K562 (cell line): ENCODE results near the gene GLI1. TPM values are rescaled to one million over a fixed set of nuclear protein-coding genes. Genes with fewer than 3 reads are reported as not detected.

Experiments used
- ATAC-seq: fragments of 200-7000 bp; cut with Tn5 transposase; 3 replicates; pipeline ENCODE4 v1.9.1; 2020; ENCODE audit warnings: moderate library complexity
- BruUV-seq: library from RNA; stranded (reverse); fragments of 400-500 nt; replicated peaks from 2 replicates; lab custom pipeline; 2021; lab: Mats Ljungman, UMichigan
- CTCF ChIA-PET: fragments of 300-600 bp; formaldehyde crosslinking; extraction: SDS; loops from one replicate; lab custom pipeline; 2021; ENCODE audit warnings: low intra/inter-chr PET ratio; lab: Yijun Ruan, JAX
- POLR2A ChIA-PET: fragments of 300-600, 350-650 bp; sonication (Branson Sonifier 250); formaldehyde crosslinking; extraction: SDS; loops from one replicate; lab custom pipeline; 2021; ENCODE audit warnings: antibody characterized with exemption, inconsistent platforms; lab: Yijun Ruan, JAX
- DNase-seq, 4 experiments: peaks; one replicate each; pipeline versions ENCODE4 v3.0.0 to v3.0.0-alpha.2; 2011 to 2018; ENCODE audit warnings: low spot score in 3 of 4, mixed read lengths in 3 of 4; ENCODE audit errors: extremely low read depth in 1 of 4
- FAIRE-seq: peaks from 2 replicates; lab custom pipeline; 2011; peaks lifted over from hg19 to GRCh38; lab: Jason Lieb, UNC
- H2AFZ ChIP-seq: 2 replicates; pipeline ENCODE4 v1.6.0; 2011; ENCODE audit warnings: low read depth, low read length, control low read depth, inconsistent platforms
- H3K27ac ChIP-seq: fragments of 200-600 bp; 3 replicates; pipeline ENCODE4 v1.8.0; 2011; ENCODE audit warnings: low read depth, mild to moderate bottlenecking, control low read depth, inconsistent platforms, low read length, moderate library complexity, mixed read lengths; ENCODE audit errors: extremely low read depth
- H3K27me3 ChIP-seq, 2 experiments: fragments of 300-600 bp in 1 of 2; 2 replicates in 1 of 2; 3 replicates in 1 of 2; pipeline versions ENCODE4 v1.6.0 to v1.8.0; 2011; ENCODE audit warnings: inconsistent platforms in 2 of 2, low read length in 2 of 2, mild to moderate bottlenecking in 1 of 2, mixed read lengths in 1 of 2, moderate library complexity in 1 of 2; ENCODE audit not compliant: control insufficient read depth in 2 of 2, insufficient read depth in 2 of 2
- H3K36me3 ChIP-seq: fragments of 300-600 bp; 3 replicates; pipeline ENCODE4 v1.8.0; 2011; ENCODE audit warnings: mild to moderate bottlenecking, low read length, inconsistent platforms; ENCODE audit not compliant: control insufficient read depth, insufficient read depth
- H3K4me1 ChIP-seq, 2 experiments: fragments of 200-600 bp in 1 of 2; replicated peaks in 1 of 2; 2 replicates in 1 of 2; 3 replicates in 1 of 2; pipeline versions ENCODE4 v1.5.1 to v1.8.0; 2011; ENCODE audit warnings: inconsistent platforms in 2 of 2, low read length in 2 of 2, mild to moderate bottlenecking in 1 of 2, mixed read lengths in 1 of 2, moderate library complexity in 1 of 2; ENCODE audit not compliant: control insufficient read depth in 2 of 2, insufficient read depth in 2 of 2
- H3K4me2 ChIP-seq: 2 replicates; pipeline ENCODE4 v1.6.1; 2011; ENCODE audit warnings: low read length, control low read depth, inconsistent platforms, mixed read lengths; ENCODE audit not compliant: insufficient read depth
- H3K4me3 ChIP-seq: fragments of 200-600 bp; sonication (generic), shearing (Covaris generic); 2 replicates; pipeline ENCODE4 v1.5.1; 2016; ENCODE audit warnings: control low read depth, inconsistent platforms
- H3K79me2 ChIP-seq: fragments of 200-600 bp; 3 replicates; pipeline ENCODE4 v1.8.0; 2011; ENCODE audit warnings: low read length, inconsistent platforms; ENCODE audit not compliant: control insufficient read depth, insufficient read depth
- H3K9ac ChIP-seq, 2 experiments: 2 replicates each; pipeline versions ENCODE4 v1.6.0 to v1.6.1; 2011; ENCODE audit warnings: low read depth in 2 of 2, low read length in 2 of 2, control low read depth in 1 of 2, inconsistent platforms in 1 of 2, mild to moderate bottlenecking in 1 of 2, mixed read lengths in 1 of 2; ENCODE audit not compliant: insufficient read depth in 1 of 2
- H3K9me1 ChIP-seq: one replicate; pipeline ENCODE4 v1.6.0; 2011; ENCODE audit warnings: inconsistent platforms, mild to moderate bottlenecking, low read length, moderate library complexity; ENCODE audit not compliant: control insufficient read depth, insufficient read depth
- H3K9me3 ChIP-seq: replicated peaks from 2 replicates; pipeline ENCODE4 v1.5.1; 2011; ENCODE audit warnings: low read depth, low read length, inconsistent platforms; ENCODE audit not compliant: control insufficient read depth, insufficient read depth
- H4K20me1 ChIP-seq: replicated peaks from 2 replicates; pipeline ENCODE4 v1.6.1; 2011; ENCODE audit warnings: low read length, inconsistent platforms, mixed read lengths; ENCODE audit not compliant: control insufficient read depth, insufficient read depth
- GABPB2 ChIP-seq: fragments of 250-450 bp; sonication (Bioruptor Pico); conservative IDR thresholded peaks from 2 replicates; pipeline ENCODE4 v1.5.1; 2021; ENCODE audit warnings: mild to moderate bottlenecking
- KLF1 ChIP-seq: fragments of 450-650 bp; IDR thresholded peaks from 2 replicates; pipeline ENCODE4 v1.6.1; 2016; ENCODE audit warnings: missing genetic modification characterization, missing compliant biosample characterization
- KLF6 ChIP-seq: fragments of 250-450 bp; sonication (Bioruptor Pico); IDR thresholded peaks from 2 replicates; pipeline ENCODE4 v1.4.0; 2020; ENCODE audit warnings: mild to moderate bottlenecking, moderate library complexity, borderline replicate concordance
- MTA3 ChIP-seq: fragments of 450-650 bp; formaldehyde crosslinking; IDR thresholded peaks from 2 replicates; pipeline ENCODE4 v1.6.1; 2017; ENCODE audit warnings: mild to moderate bottlenecking, borderline replicate concordance
- SPI1 ChIP-seq: IDR thresholded peaks from 2 replicates; pipeline ENCODE4 v1.6.1; 2011; ENCODE audit warnings: low read depth, low read length, control low read depth, borderline replicate concordance
- TRIM28 ChIP-seq: fragments of 450-650 bp; IDR thresholded peaks from 2 replicates; pipeline ENCODE4 v1.6.1; 2017
- ZNF263 ChIP-seq: sonication (generic); formaldehyde crosslinking; IDR thresholded peaks from 2 replicates; pipeline ENCODE4 v1.8.0; 2022; ENCODE audit warnings: mild to moderate bottlenecking, missing genetic modification reagents, borderline replicate concordance
- WGBS: fragments of 100-300 bp; shearing (Covaris generic); methylation state at CpG from one replicate; pipeline ENCODE4 v1.1.6; 2016; ENCODE audit warnings: low coverage, mixed read lengths; ENCODE audit not compliant: insufficient coverage; ENCODE audit errors: missing lambda C conversion rate; 5-methylcytosine and 5-hydroxymethylcytosine counted together
- in situ Hi-C: fragments of 300-500 bp; cut with MboI; formaldehyde crosslinking; loops from 4 replicates; pipeline ENCODE4 v1.15.0; 2018; ENCODE audit warnings: inconsistent platforms, mixed read lengths
- intact Hi-C: fragments of 100-400 bp; cut with micrococcal nuclease; formaldehyde crosslinking; loops from 2 replicates; pipeline ENCODE4 v1.14.2; 2022
- polyA plus RNA-seq, 8 experiments: library from polyadenylated mRNA; depleted of rRNA in 4 of 8; stranded (reverse) in 5 of 8; unstranded in 3 of 8; fragments of >200 nt; fragmentation: Nextera tagmentation in 2 of 8; fragmentation: Illumina TruSeq in 1 of 8; extraction: Ambion mirVana in 2 of 8; extraction: Trizol in 1 of 8; gene quantifications; 2 replicates each; pipeline versions ENCODE4 v1.2.1 to v1.2.3, GENCODE V29; 2011 to 2014; ENCODE audit warnings: inconsistent platforms in 1 of 8, missing spikeins in 1 of 8
- total RNA-seq, 7 experiments: library from RNA; depleted of rRNA in 6 of 7; stranded (reverse); fragments of >200 nt in 6 of 7; fragmentation: Illumina TruSeq in 2 of 7; extraction: Trizol in 2 of 7; gene quantifications; 2 replicates each; pipeline versions ENCODE4 v1.2.1 to v1.2.3, GENCODE V29; 2011 to 2021; ENCODE audit warnings: low replicate concordance in 1 of 7
- TF ChIP-seq, protein P1 (sequence below), 2 experiments: IDR thresholded peaks in 1 of 2; conservative IDR thresholded peaks in 1 of 2; 2 replicates each; pipeline ENCODE4 v1.6.1; 2016; ENCODE audit warnings: low read depth in 2 of 2, mild to moderate bottlenecking in 1 of 2, missing compliant biosample characterization in 1 of 2, missing genetic modification characterization in 1 of 2, moderate library complexity in 1 of 2
- TF ChIP-seq, protein P2 (sequence below): fragments of 450-650 bp; conservative IDR thresholded peaks from 2 replicates; pipeline ENCODE4 v1.6.1; 2016; ENCODE audit warnings: missing genetic modification characterization, low read depth, mild to moderate bottlenecking, missing compliant biosample characterization, moderate library complexity

The GLI1 gene
- total and polyA plus RNA-seq, 9 of the 15 experiments (the other 6 are each of a cell fraction or from before 2014, with no cell fraction given), result 0.24 to 3.7 (median 0.61) TPM

DNA sequence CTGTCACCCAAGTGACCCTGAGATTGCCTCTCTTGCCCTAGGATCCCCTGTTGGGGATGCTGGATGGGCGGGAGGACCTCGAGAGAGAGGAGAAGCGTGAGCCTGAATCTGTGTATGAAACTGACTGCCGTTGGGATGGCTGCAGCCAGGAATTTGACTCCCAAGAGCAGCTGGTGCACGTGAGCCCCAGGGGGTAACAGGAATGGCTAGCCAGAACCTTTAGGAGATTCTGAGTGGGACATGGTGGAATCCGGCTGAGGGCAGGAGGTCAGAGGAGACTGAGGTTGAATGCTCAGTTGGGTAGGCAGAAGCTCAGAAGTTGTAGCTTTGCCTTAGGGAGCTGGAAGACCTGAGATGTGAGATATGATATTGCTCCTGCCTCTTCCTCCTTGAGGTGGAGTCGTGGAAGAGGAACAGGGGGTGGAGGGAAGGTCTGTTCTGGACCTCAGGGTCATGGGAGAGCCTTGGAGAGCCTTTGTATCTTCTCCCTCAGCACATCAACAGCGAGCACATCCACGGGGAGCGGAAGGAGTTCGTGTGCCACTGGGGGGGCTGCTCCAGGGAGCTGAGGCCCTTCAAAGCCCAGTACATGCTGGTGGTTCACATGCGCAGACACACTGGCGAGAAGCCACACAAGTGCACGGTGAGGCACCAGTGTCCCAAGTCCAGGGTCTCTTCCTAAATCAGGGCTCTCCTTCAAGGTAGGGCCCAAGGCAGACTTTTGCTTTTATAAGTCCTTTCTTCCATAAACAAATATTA is 6.3 kb downstream of the GLI1 start:
- Histone ChIP-seq H3K4me1 (peaks cover 18 to 22% of the 10 kb centered on the region in 2 experiments), H3K9ac (peak overlapping the region in 1 of 2 experiments; percentile 55; a peak in 1 of 4 replicates), H3K79me2 (no peaks in the 10 kb centered on the region), H2AFZ (no peak overlapping the region), H3K36me3 (no peaks in the 10 kb centered on the region), H3K27ac (no peak overlapping the region), H3K27me3 (peaks cover 16 to 48% of the 10 kb centered on the region in 2 experiments; a peak in 3 of 5 replicates), H3K9me1 (no peaks in the 10 kb centered on the region), H4K20me1 (no peaks in the 10 kb centered on the region), H3K4me2 (no peak overlapping the region), H3K9me3 (no peaks in the 10 kb centered on the region), H3K4me3 (no peak overlapping the region)
- no peak for ATAC-seq
- no peak for FAIRE-seq
- 25% methylated on average over 14 of the region's 14 CpGs for WGBS
- no peak for DNase-seq
- CTCF ChIA-PET, result no interaction called here
- in situ Hi-C loops (no loop called here), intact Hi-C loops (no loop called here)
- POLR2A ChIA-PET, result interaction anchor here (0.7 to 1.6 kb wide), 6 partner anchors 8 to 50 kb away, joined by 3 to 5 read pairs (median 4); partner anchors contain the start of gene INHBE
- peak; percentile 5; the same call in 1 of the 2 replicates for TF ChIP-seq SPI1
- TF ChIP-seq ZNF263 (CRISPR knock-in tag), result no peak
- no TSS peak for BruUV-seq

DNA sequence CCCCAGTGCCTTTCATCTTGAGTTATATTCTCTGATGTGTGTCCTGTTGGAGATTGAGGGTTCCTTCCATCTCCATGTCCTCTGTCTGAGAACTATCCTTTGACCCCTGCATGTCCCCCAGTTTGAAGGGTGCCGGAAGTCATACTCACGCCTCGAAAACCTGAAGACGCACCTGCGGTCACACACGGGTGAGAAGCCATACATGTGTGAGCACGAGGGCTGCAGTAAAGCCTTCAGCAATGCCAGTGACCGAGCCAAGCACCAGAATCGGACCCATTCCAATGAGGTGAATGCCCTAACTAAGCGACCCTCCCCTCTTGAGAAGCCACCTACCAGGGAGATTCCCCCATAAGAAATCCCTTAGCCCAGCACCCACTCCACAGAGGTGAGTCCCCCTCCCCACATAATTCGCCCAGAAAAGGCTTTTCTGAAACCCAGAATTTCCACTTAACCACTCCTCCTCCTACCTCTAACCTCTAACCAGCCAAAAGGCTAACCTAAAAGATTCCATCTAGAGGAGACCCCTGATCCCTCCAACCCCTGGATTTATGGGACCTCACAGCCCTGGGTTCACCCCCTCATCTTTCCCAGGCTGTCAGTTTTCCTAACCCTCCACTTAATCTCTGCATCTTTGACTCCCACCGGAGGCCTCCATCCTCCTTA is 7.8 kb downstream of the GLI1 start:
- H3K27me3 ChIP-seq, result peaks cover 16 to 52% of the 10 kb centered on the region in 2 experiments; a peak in 3 of 5 replicates
- H3K79me2 ChIP-seq, result no peaks in the 10 kb centered on the region
- H3K9ac ChIP-seq, result no peak overlapping the region; a peak in 1 of 4 replicates
- no peaks in the 10 kb centered on the region for H3K9me1 ChIP-seq
- CTCF ChIA-PET, result no interaction called here
- ATAC-seq, result no peak
- H3K4me1 ChIP-seq, result peaks cover 8 to 13% of the 10 kb centered on the region in 2 experiments
- H3K9me3 ChIP-seq, result no peaks in the 10 kb centered on the region
- DNase-seq, result no peak
- no peaks in the 10 kb centered on the region for H3K36me3 ChIP-seq
- no peak overlapping the region for H2AFZ ChIP-seq
- H3K4me2 ChIP-seq, result no peak overlapping the region
- intact Hi-C loops (no loop called here), in situ Hi-C loops (no loop called here)
- H3K27ac ChIP-seq, result no peak overlapping the region
- H3K4me3 ChIP-seq, result no peak overlapping the region
- BruUV-seq, result no TSS peak
- POLR2A ChIA-PET, result interaction anchor here (0.7 to 1.1 kb wide), 2 partner anchors 20 to 34 kb away, joined by 3 read pairs; no protein-coding TSS in a partner anchor
- no peak for FAIRE-seq
- H4K20me1 ChIP-seq, result no peaks in the 10 kb centered on the region
- 24% methylated on average over 12 of the region's 12 CpGs for WGBS
- TF ChIP-seq MTA3, result no peak
- no peak for TF ChIP-seq TRIM28
- TF ChIP-seq, protein P1, sequence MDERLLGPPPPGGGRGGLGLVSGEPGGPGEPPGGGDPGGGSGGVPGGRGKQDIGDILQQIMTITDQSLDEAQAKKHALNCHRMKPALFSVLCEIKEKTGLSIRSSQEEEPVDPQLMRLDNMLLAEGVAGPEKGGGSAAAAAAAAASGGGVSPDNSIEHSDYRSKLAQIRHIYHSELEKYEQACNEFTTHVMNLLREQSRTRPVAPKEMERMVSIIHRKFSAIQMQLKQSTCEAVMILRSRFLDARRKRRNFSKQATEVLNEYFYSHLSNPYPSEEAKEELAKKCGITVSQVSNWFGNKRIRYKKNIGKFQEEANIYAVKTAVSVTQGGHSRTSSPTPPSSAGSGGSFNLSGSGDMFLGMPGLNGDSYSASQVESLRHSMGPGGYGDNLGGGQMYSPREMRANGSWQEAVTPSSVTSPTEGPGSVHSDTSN (CRISPR knock-in tag; IDR thresholded peaks at IDR 0.05; ENCODE audit: low read depth), result no peak
- TF ChIP-seq, protein P1 (tag; conservative IDR thresholded peaks at IDR 0.05; ENCODE audit: low read depth), result no peak
- no peak for TF ChIP-seq GABPB2 (CRISPR knock-in tag)
- no peak for TF ChIP-seq KLF1 (tag)
- TF ChIP-seq, protein P2, sequence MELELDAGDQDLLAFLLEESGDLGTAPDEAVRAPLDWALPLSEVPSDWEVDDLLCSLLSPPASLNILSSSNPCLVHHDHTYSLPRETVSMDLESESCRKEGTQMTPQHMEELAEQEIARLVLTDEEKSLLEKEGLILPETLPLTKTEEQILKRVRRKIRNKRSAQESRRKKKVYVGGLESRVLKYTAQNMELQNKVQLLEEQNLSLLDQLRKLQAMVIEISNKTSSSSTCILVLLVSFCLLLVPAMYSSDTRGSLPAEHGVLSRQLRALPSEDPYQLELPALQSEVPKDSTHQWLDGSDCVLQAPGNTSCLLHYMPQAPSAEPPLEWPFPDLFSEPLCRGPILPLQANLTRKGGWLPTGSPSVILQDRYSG (tag), result no peak
- no peak for TF ChIP-seq KLF6 (CRISPR knock-in tag)
